Stimulated activated CD4-positive, alpha-beta T cell treated with anti-CD3 and anti-CD28 coated beads, Interleukin-1b, Interleukin-23, amount 100 ng/mL, for 4 hours (primary cell): Measurements from ENCODE around the gene MPP3.
"Not testable (repeated sequence)": the region's sequence is repeated elsewhere in the genome, so short reads cannot be mapped to it uniquely, and the experiment has no call there.

ENCODE experiments used
- DNase-seq, 2 donors: peaks; one replicate each; pipeline ENCODE4 v3.0.0-alpha.2; 2020; ENCODE audit warnings: low read depth in 2 of 2

MPP3 gene

DNA sequence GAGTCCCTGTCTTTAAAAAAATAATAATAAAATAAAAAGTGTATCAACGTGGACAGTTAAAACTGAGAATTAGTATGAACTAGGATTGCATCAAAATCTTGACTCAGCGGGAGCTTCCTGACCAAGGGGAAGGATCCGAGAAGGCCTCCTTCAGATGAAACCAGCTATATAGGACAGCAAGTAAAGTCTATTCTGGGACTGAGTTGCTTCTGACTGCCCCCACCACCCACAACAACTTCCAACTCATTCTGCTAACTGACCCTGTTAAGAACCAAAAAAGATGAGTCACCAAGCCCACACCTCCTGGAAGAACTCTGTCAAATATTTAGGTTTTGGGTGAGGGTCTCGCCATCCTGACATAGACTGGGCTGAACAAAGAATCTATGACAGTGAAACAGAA is 24.9 kb downstream of the MPP3 start:
- no peak for DNase-seq

DNA sequence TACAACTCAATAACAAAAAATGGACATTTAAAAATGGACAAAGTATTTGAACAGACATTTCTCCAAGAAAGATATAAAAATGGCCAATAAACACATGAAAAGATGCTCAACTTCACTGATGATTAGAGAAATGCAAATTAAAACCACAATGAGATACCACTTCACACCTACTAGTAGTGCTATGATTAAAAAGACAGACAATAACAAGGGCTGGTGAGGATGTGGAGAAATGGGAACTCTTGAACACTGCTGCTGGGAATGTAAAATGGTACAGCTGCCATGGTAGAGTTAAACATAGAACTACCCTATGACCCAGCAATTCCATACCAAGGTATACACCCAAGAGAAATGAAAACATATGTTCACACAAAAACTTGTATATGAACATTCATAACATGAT is 27.8 kb downstream of the MPP3 start:
- DNase-seq, result no peak

DNA sequence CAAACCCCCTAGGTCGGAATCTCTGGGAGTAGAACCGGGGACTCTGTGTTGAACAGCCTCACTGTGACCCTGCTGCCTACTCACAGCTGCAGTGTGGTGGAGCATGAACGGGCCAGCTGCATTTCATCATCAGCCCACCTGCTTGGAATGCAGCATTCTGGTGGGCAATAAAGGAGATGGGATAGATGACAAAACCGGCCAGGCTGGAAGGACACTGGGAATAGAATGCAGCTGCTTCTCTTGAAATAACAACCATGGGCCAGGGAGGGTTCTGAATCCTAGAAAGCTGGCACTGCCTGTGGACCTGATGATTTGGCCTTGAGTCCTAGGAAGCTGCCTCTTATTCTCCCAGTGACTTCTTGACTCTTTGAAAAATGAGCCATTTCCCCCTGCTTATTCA is 29.2 kb downstream of the MPP3 start:
- DNase-seq, result no peak

DNA sequence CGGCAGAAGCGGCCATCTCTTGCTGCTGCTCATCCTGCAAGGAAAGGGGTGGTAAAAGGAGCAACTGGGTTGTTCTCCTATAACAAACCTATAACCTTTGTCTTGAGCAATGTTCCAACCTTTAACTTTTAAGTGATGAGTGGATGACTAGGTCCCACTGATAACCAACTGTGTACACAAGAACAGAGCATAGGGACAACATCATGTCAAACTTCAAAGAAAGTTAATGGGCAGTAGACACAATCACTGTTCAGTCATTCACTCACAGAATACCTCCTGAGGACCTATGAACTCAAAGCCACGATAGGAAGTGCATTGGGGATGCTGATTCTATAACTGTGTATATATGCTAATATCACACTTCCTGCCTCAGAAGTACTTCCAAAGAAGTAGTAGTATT is 31.1 kb downstream of the MPP3 start:
- no peak for DNase-seq

DNA sequence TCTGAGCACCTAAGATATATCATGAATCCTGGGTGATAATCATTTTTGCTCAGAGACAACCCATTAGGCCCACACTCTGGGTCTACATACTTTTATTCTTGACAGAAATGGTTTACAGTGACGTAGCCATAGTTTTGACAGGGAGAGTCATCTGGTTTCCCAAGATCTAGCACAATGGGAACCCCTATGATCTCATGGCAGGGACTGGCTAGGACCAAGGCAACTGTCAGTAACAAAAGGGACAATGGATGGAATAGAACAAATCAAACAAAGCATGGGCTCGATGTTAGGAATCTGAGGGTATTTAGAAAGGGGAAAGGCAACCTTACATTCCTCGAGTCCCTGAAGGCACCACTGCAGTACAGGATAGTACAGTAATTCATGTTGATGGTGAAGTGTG is 32.2 kb downstream of the MPP3 start:
- no peak for DNase-seq

DNA sequence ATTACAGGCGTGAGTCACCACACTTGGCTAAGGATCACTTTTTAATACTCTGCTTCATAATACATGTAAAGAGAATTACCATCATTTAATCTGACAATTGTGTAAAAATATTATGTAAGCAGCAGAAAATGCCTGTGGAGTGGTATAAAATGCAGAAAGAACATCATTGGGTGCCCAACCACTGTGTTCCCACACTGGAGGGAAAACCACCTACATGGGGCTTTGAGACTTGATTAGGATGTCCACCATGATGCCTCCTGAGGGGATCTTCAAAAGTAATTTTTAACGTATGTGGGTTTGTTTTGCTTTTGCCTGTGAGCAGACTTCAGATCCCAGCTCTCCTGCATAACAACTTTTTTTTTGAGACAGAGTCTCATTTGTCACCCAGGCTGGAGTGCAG is 33.9 kb downstream of the MPP3 start:
- no peak for DNase-seq

DNA sequence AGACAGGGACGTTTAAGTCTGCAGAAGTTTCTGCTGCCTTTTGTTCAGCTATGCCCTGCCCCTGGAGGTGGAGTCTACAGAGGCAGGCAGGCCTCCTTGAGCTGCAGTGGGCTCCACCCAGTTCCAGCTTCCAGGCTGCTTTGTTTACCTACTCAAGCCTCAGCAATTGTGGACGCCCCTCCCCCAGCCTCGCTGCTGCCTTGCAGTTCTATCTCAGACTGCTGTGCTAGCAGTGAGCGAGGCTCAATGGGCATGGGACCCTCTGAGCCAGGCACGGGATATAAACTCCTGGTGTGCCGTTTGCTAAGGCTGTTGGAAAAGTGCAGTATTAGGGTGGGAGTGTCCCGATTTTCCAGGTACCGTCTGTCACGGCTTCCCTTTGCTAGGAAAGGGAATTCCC is 34.9 kb downstream of the MPP3 start:
- DNase-seq, result not testable (repeated sequence)

DNA sequence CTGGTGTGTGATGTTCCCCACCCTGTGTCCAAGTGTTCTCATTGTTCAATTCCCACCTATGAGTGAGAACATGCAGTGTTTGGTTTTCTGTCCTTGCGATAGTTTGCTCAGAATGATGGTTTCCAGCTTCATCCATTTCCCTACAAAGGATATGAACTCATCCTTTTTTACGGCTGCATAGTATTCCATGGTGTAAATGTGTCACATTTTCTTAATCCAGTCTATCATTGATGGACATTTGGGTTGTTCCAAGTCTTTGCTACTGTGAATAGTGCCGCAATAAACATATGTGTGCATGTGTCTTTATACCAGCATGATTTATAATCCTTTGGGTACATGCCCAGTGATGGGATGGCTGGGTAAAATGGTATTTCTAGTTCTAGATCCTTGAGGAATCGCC is 40.3 kb downstream of the MPP3 start:
- DNase-seq, result not testable (repeated sequence)

DNA sequence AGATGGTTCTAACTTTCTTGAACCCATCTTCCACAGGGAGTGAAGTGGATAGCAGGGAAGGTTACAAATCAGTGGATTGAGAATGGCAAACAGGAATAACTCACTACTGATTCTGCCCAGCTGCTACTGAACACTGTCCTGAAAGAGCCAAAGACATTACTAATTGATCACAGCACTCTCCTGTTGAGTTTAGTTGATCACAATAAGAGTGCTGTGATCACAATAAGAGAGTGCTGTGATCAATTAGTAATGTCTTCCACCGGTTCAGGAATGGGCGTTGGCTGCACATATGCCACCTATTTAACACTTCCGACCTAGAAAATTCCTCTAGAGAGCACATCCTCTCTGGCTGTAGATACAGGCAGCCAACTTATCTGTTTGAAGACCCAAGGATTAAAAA is 41.4 kb downstream of the MPP3 start:
- no peak for DNase-seq

DNA sequence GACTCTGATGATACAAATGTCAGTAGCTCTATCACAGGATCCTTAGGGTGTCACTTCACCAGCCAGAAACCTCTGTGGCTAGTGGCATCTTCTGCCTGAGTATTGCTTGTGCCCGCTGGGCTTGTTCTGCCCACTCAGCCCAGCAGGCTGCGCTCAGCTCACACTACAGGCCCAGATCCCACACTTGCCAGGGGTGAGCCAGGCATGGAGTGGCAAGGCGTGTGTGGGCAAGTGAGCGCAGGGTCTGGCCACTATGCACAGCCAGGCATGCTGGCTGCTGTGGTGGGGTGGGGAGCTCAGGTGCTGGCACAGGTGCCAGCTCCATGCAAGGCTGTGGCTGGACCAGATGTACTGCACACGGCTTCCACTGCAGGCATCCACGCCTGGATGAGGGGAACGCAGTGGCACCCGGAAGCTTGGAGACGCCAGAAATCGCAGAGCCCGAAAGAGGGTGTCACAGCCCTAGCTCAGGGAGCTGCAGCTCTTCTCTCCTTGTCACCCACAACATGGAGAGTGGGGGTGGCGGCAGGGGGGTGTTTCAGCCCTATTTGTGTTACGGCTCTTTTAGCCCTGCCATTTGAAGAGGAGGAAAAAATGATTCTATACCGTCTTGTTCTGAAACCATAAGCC is 42.5 kb downstream of the MPP3 start:
- DNase-seq, result no peak

DNA sequence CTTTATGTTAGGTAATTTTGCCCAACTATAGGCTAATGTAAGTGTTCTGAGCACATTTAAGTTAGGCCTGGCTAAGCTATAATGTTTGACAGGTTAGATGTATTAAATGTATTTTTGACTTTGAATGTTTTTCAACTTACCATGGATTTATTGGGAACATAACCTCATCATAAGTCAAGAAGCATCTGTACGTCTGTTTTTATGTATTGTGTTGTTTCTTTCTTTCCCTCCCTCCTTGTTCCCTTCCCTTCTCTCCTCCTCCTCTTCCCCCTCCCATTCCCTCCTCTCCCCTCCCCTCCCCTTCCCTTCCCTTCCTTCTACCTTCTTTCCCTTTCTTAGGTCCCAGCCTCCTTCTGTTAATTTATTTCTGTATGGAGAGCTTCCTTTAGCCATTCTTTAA is 43.5 kb downstream of the MPP3 start:
- DNase-seq, result no peak

DNA sequence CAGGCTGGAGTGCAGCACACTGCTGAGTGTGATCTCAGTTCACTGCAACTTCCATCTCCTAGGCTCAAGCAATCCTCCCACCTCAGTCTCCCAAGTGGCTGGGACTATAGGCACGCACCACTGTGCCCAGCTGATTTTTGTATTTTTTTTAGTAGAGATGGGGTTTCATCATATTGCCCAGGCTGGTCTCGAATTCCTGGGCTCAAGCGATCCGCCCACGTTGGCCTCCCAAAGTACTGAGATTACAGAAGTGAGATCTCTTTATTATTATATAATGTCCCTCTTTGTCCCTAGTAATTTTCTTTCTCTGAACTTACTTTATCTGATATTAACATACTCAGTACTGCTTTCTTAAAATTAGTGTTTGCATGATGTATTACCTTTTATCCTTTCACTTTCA is 44.4 kb downstream of the MPP3 start:
- DNase-seq, result no peak

DNA sequence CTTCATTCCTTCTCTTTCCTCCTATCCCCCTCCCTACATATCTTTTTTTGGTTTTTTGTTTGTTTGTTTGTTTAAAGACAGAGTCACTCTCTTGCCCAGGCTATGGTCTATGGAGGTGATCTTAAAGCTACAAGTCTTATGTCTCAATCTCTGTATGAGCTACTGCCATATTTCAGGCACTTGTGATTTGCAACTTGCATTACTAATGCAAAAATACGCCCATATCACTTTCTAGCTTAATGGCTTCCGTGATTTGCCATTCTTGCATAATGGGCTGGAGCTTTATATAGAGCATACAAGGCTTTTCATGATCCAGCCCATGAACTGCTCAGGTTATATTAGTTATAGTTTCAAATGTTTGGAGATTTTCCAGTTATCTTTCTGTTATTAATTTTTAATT is 45.2 kb downstream of the MPP3 start:
- no peak for DNase-seq

DNA sequence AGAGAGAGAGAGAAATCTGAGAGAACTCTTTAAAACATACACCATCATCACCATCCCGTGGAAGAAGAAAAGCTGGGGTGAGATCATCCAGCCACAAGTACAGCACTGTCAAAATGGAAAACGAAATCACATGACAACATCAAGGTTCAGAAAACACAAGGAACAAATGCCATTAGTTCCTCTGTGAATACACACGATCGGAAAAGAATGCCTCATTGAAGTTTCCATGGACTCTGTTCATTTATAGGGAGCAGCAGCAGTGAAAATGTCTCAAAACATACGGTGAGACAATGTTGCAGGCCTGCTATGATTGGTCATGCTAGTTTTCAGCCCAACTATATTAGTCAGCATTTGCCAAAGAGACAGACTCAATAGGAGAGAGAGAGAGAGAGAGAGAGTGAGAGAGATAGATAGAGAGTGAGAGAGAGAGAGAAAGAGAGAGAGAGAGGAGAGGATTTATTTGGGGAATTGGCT is 48.3 kb downstream of the MPP3 start:
- DNase-seq, result no peak

DNA sequence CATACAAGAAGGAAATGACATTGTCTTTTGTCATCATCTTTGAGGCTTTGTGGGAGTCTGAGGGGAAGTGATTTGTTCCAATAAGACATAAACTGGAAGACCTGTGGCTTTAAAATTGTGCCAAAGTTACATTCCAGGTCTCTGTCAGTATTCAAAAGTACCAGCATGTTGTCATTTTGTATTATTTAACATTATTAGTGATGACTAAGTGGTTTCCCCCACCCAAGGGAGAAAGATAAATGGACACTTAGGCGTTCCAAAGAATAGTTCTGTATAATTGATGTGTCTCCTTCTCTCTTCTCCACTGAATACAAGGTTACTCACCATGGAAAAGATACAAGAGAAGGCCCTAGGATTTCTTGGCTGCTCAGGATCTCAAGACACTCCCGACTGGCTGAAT is 48.9 kb downstream of the MPP3 start:
- DNase-seq, result no peak

DNA sequence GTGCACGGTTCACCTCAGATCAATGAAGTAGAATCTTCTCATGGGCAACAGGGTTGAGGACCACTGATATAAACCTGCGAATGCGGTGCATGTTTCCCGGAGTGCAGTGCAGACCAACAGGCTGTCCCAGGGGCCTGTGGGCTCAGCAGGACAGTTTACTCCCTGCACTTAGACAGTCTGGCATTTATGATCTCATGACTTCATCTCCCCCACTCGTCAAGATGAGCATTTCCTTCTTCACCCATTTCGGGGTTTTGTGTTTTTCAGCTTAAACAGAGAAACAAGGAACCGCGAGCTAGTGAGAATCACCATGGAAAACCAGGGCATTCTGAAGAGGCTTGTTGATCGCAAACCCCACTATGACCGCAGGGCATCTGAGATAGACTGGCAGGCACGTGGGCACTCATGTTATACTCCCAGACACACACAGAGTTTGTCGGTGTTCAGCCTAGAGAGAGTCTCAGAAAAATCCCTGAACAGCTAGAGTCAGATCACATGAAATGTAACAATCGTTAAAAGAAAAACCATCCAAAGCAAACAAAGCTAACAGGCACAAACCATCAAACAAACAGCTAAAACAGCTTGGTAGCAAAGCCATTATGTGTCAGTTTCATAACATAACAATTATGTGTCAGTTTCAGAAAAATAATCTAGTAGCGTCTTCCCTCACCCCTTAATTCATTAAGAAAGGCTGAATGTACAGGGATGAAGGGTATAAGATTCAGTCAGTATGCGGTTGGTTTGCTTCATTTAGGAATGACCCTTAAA is 49.8 kb downstream of the MPP3 start:
- no peak for DNase-seq

DNA sequence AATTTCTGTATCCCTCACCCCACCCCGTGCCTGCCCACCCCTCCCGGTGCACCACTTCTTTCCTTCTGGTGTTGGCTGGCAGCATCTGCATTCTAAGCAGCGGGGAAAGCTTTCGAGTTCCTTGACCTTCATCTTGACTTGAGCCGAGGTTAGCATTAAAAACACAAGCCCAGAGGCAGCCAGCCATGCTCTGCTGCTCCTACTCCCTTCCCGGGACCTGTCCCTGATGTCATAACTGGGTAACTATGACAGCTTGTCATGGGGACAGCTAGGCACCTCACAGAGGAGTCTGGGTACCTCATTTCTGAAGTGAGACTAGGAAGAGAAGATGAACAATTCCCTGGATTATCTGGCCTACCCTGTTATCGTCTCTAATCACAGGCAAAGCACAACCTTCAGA is 52.8 kb downstream of the MPP3 start, which contains the start of gene CFAP97D1:
Gene CFAP97D1 (plus strand): TSS at position 301 of the 400 bp plus-strand sequence. CDS start 28 bp downstream, at position 329.
- DNase-seq, result no peak

DNA sequence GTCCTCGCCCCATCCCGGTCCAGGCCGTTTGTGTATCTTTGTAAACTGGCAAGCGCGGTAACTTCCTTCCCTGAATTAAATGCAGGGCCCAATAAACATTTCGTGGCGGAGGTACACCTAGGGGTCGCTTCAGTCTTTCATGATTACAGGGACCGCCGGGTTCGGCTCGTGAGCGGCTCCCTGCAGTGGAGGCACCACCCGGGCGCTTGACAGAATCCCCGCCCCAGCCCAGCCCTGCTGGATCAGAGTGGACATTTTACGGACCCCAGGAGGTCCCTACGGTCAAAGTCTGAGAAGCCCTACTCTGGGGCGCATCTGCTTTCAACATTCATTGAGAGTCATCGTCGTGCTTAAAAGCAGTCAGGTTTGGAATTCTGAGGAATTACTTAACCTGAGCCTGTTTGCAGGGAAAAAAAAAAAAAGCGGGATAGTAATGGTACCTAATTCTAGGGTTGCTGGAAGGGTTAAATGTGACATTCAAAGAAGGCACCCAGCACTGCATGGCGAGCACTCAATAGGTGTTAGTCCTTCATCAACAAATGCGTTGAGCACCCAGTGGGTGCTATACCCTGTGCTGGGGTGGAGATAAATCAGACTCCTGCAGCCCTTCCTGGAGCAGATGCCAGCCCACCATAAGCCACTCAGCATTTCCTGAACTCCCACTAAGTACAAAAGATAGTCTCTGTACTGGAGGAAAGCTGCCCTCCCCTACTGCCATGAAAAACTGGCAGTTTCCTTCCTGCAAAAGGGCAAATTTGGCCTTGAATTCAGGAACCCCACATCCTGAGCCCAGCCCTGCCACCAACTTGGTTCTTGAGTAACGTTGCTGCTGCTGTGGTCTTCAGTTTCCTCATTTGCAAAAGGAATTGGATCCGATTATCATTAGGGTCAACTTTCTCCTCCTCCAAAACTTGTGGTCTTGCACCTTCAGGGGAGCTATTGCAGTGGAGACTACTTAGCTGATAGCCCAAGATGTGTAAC is 53.5 kb downstream of the MPP3 start:
- no peak for DNase-seq

DNA sequence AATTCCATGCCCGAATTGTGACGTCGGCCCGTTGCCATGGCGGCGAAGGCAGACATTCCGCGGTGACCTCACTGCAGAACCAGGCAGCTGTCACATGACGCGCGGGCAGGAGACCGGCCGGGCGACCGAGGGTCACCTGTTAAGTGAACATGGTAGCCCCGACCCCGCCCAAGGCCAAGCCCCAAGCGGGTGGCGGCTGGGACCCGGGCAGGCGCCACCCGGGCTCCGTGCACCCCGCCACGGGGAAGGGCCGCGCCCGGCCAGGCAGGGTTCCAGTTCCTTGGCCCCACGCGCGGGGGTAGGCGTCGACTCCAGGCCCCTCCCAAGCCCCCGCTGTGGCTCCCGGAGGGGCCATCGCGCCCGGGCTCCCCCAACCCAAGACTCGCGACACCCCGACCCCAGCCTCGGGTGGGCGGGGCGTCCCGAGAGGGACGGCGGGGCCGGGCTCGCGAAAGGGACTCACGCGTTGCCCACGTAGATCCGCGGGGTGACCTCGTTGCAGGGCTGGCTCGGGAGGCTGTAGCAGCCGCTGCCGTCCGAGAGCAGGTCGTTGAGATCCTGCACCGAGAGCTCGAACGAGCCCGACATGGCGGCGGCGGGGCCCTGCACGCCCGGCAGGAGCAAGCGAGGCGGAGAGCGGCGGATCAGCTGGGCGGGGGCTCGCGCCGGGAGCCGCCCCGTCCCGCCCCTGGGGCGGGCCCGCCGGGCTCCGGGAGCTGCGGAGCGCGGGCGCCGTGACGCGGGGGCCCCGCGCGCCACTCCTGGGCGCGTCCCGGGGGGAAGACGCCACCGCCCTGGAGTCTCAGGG is 54.4 kb downstream of the MPP3 start, which contains the start of gene DUSP3:
Gene DUSP3 (minus strand): TSS at position 641 of the 808 bp plus-strand sequence. CDS start 53 bp downstream, at position 588.
- peak; percentile 56 to 68 for DNase-seq

DNA sequence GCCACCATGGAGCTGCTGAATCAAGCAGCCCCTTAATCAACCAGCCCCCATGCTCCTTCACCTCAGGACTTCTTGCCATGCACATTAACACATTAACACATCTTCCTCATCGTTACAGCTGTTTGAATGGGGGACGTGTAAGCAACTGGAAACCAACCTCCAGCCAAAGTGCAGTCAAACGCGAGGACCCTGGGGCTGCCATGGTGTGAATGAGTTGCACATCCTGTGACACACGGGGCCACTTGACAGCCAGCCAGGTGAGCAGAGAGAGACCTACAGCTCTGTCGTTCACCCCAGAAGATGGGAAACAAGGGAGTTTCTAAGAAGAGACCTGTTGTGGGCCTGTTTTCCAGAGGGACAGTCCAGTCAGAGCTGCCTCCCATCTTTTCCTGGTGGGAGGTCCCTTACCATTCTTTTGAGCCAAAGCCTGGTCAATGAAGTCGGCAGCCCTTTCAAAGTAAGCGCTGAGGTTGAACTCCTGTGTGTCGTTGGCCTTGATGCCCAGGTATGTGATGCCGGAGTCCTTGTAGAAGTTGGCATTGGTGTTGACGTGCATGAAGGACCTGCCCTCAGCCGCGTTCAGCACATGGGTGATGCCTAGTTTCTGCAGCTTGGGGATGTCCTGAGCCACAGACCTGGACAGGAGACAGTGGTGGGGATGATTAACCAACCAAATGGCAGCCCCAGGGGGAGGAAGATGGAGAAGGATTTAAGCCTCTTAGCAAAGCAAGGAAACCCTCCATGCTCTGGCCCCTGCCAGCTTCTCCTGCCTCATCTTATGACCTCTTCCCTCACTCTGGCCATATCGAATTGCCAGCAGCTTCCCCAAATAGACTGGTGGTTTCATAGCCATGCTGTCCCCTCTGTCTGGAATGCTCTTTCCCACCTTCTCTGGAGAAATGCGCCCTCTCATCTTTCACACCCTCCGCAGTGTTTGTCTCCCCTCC is 58.4 kb downstream of the MPP3 start:
- DNase-seq, result no peak
